GM21737 (cell line): ENCODE measurements around the gene KHDC1L.
"Not testable (repeated sequence)": the region's sequence is repeated elsewhere in the genome, so short reads cannot be mapped to it uniquely, and the experiment has no call there.

Source experiments
- ATAC-seq: cut with Tn5 transposase; IDR thresholded peaks from one replicate; pipeline ENCODE4 v1.9.1; 2021; ENCODE audit warnings: mild to moderate bottlenecking, moderate library complexity; ENCODE audit not compliant: unreplicated experiment

Gene KHDC1L

GRCh38 chr6:73225396-73225795 is at the start of gene KHDC1L:
KHDC1L (minus strand) TSS chr6:73225496; CDS start chr6:73225408, 88 bp downstream.
- ATAC-seq: no peak

GRCh38 chr6:73269296-73269695 is 44.0 kb upstream of the KHDC1L start:
- not testable (repeated sequence) for ATAC-seq

GRCh38 chr6:73268896-73269295 is 43.6 kb upstream of the KHDC1L start:
- ATAC-seq: not testable (repeated sequence)

- ATAC-seq: no peak
These were observed 39.1 kb upstream of the KHDC1L start for GRCh38 chr6:73264446-73264845.

GRCh38 chr6:73263570-73263909 is 38.2 kb upstream of the KHDC1L start:
- ATAC-seq: no peak

GRCh38 chr6:73262671-73263569 is 37.6 kb upstream of the KHDC1L start, which contains the start of gene KHDC1:
KHDC1 (minus strand) TSS chr6:73263196; CDS start chr6:73242517, 20,679 bp downstream.
- peak; percentile 93 for ATAC-seq

- no peak for ATAC-seq
These were observed 33.4 kb upstream of the KHDC1L start for GRCh38 chr6:73258721-73259120.

GRCh38 chr6:73254323-73254722 is 29.0 kb upstream of the KHDC1L start:
- not testable (repeated sequence) for ATAC-seq

- ATAC-seq: no peak
These were observed 27.4 kb upstream of the KHDC1L start for GRCh38 chr6:73252703-73253102.

- no peak for ATAC-seq
These were observed 24.7 kb upstream of the KHDC1L start for GRCh38 chr6:73250016-73250415.

GRCh38 chr6:73248192-73248903 is 23.1 kb upstream of the KHDC1L start:
- no peak for ATAC-seq

GRCh38 chr6:73242001-73242400 is 16.7 kb upstream of the KHDC1L start:
- ATAC-seq: no peak

- no peak for ATAC-seq
These were observed 15.4 kb upstream of the KHDC1L start for GRCh38 chr6:73240730-73241129.

- ATAC-seq: no peak
These were observed 11.0 kb upstream of the KHDC1L start for GRCh38 chr6:73236144-73236750.

GRCh38 chr6:73234733-73235132 is 9.4 kb upstream of the KHDC1L start:
- ATAC-seq: no peak

GRCh38 chr6:73233971-73234370 is 8.7 kb upstream of the KHDC1L start:
- ATAC-seq: not testable (repeated sequence)

- no peak for ATAC-seq
These were observed 7.8 kb upstream of the KHDC1L start for GRCh38 chr6:73233048-73233447.

- no peak for ATAC-seq
These were observed 6.7 kb upstream of the KHDC1L start for GRCh38 chr6:73231986-73232391.

GRCh38 chr6:73227606-73228255 is 2.4 kb upstream of the KHDC1L start:
- ATAC-seq: no peak

GRCh38 chr6:73216859-73217258 is 8.4 kb downstream of the KHDC1L start:
- no peak for ATAC-seq

- ATAC-seq: no peak
These were observed 16.2 kb downstream of the KHDC1L start for GRCh38 chr6:73209117-73209516.
